Measurements from ENCODE around the gene KAT2B.
"Not testable (repeated sequence)": the region's sequence is repeated elsewhere in the genome, so short reads cannot be mapped to it uniquely, and the experiment has no call there.

KAT2B gene

DNA sequence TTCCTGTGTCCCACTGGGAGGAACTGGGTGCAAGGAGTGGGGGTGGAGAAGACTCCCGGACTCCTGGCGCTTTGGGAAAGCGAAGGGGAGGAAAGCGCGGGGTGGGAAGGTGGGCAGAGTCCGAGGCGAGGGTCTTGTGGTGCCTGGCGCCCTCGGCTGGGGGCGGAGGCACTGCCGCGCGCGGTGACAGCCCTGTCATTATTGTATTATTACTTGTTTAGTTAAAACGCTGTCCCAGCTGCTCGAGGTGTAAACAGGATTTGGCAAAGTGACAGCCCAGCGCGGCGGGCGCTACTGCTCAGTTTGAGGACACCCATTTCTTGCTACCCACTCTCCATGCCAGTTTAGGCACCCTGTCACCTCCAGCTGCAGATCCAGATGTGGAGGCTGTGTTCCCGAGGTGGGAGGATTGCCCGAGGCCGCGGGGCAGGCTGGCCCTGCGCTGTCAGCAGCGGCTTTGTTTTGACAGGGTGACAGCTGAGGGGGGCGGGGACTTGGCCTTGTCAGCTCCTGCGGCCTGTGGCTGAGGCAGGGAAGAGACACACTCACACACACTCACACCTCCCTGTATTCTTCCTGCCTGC is 1.0 kb downstream of the KAT2B start:
- TF ChIP-seq, protein P1, sequence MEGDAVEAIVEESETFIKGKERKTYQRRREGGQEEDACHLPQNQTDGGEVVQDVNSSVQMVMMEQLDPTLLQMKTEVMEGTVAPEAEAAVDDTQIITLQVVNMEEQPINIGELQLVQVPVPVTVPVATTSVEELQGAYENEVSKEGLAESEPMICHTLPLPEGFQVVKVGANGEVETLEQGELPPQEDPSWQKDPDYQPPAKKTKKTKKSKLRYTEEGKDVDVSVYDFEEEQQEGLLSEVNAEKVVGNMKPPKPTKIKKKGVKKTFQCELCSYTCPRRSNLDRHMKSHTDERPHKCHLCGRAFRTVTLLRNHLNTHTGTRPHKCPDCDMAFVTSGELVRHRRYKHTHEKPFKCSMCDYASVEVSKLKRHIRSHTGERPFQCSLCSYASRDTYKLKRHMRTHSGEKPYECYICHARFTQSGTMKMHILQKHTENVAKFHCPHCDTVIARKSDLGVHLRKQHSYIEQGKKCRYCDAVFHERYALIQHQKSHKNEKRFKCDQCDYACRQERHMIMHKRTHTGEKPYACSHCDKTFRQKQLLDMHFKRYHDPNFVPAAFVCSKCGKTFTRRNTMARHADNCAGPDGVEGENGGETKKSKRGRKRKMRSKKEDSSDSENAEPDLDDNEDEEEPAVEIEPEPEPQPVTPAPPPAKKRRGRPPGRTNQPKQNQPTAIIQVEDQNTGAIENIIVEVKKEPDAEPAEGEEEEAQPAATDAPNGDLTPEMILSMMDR (conservative IDR thresholded peaks at IDR 0.05; ENCODE audit: low read length): no peak
- peak overlapping the region; percentile 82 for H3K4me3 ChIP-seq (ENCODE audit: low read length)
- DNase-seq (ENCODE audit: low read depth): peak; percentile 72

GRCh38 chr3:20042331-20042730 is 2.1 kb downstream of the KAT2B start:
- no peak for DNase-seq (ENCODE audit: low read depth)
- H3K4me3 ChIP-seq (ENCODE audit: low read length): no peak overlapping the region
- TF ChIP-seq, protein P1 (conservative IDR thresholded peaks at IDR 0.05; ENCODE audit: low read length): no peak

- H3K4me3 ChIP-seq (ENCODE audit: low read length): peak overlapping the region; percentile 29
- peak; percentile 61 for DNase-seq (ENCODE audit: low read depth)
These were observed 3.1 kb downstream of the KAT2B start for GRCh38 chr3:20043396-20043795.

DNA sequence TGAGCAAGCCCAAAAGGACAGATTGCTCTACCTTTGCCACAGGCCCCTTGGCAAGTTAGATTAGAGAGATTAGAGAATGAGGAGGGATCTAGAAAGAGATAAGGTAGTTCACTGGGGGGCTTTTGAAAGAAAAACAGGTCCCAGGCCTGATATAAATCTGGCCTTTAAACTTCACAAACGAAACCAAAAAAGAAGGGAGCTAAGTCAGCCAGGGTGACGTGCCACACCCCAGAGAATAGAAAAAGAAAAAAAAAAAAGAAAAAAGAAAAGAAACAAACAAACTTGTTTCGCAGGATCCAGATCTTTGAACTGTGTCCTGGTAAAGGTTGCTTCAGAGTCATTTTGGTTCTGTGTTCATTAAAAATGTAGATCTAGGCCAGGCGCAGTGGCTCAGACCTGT is 3.6 kb downstream of the KAT2B start:
- no peak for DNase-seq (ENCODE audit: low read depth)
- TF ChIP-seq, protein P1 (conservative IDR thresholded peaks at IDR 0.05; ENCODE audit: low read length): no peak
- peak overlapping the region; percentile 29 for H3K4me3 ChIP-seq (ENCODE audit: low read length)

More at GRCh38 chr3:20043396-20043795, 3.1 kb downstream of the KAT2B start:
- TF ChIP-seq, protein P1 (conservative IDR thresholded peaks at IDR 0.05; ENCODE audit: low read length): no peak

DNA sequence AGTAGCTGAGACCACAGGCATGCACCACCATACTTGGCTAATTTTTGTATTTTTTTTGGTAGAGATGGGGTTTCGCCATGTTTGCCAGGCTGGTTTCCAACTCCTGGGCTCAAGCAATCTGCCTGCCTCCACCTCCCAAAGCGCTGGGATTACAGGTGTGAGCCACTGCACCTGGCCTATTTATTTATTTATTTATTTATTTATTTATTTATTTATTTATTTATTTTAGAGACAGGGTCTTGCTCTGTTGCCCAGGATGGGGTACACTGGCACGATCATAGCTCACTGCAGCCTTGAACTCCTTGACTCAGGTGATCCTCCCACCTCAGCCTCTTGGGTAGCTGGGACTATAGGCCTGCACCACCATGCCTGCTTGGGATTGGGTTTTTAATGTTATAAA is 4.9 kb downstream of the KAT2B start:
- DNase-seq (ENCODE audit: low read depth); H3K4me3 ChIP-seq (ENCODE audit: low read length): not testable (repeated sequence)

GRCh38 chr3:20046556-20046955 is 6.3 kb downstream of the KAT2B start:
- DNase-seq (ENCODE audit: low read depth): no peak
- H3K4me3 ChIP-seq (ENCODE audit: low read length): no peak overlapping the region
- TF ChIP-seq, protein P1 (conservative IDR thresholded peaks at IDR 0.05; ENCODE audit: low read length): no peak

DNA sequence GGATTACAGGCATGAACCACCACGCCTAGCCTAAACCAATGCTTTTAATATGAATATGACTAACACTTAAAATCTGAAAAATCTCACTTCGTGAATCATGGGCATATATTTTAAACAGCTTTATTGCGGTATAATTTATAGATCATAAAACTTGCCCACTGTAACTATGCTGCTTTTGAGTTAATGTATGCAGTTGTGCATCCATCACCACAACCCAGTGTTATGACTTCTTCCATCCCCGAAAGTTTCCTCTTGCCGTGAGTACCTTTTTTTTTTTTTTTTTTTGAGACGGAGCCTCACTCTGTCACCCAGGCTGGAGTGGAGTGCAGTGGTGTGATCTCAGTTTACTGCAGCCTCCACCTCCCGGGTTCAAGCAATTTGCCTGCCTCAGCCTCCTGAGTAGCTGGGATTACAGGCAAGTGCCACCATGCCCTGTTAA is 7.1 kb downstream of the KAT2B start:
- no peak for DNase-seq (ENCODE audit: low read depth)
- TF ChIP-seq, protein P1 (conservative IDR thresholded peaks at IDR 0.05; ENCODE audit: low read length): no peak

More for the DNA sequence above, 7.1 kb downstream of the KAT2B start:
- no peak overlapping the region for H3K4me3 ChIP-seq (ENCODE audit: low read length)
